Measurements from ENCODE around the gene ARMC7.

GRCh38 chr17:75176625-75177024 lies 66.9 kb downstream of the ARMC7 start:
- TF ChIP-seq CTCF (IDR thresholded peaks at IDR 0.05) (no peak), POLR2A (IDR thresholded peaks at IDR 0.05) (no peak)

Data from heart left ventricle (tissue), 13 donors.